ENCODE data around the gene EFCAB11. TPM values are rescaled to one million over a fixed set of nuclear protein-coding genes. Genes with fewer than 3 reads are reported as not detected.

The EFCAB11 gene
- total RNA-seq, 1 donor from 2014 or later = 1.1 TPM

DNA sequence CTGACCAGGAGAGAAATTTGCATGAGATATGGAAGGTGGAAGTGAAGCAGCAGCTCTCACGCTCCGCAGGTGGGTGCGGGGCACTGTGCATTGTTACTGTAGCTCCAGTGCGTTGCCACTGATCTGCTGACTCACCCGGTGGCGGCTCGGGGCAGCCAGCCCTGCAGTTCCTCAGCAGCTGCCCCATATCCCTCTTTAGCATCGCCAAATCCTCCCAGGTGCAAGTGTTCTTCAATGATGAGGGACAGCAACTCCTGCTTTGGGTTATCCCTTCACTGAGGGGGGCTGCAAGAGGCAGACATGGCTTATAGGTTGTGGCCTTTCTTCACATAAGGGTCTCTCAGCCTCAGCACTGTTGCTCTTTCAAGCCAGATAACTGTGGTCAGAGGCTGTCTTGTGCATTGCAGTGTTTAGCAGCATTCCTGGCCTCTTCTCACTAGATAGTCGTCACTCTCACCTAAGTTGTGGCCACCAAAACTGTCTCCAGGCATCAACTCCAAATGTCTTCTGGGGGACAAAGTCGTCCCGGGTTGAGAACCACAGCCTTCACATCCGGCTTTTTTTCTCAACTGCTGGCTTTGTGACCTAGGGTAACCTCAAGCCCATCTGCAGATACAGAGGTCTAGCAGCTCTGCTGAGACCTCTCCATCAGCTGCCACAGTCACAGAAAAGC, 180.8 kb downstream of the EFCAB11 start:
- no peaks in the 10 kb centered on the region for H3K27me3 ChIP-seq (ENCODE audit: control insufficient read depth, insufficient read depth, low read length)
- H3K36me3 ChIP-seq (ENCODE audit: control insufficient read depth, insufficient read depth, low read length) = no peaks in the 10 kb centered on the region
- H3K4me3 ChIP-seq (ENCODE audit: low read depth, low read length) = no peak overlapping the region
- FAIRE-seq (no peak), DNase-seq (ENCODE audit: low read depth) (peak; percentile 39)
- TF ChIP-seq, protein P1, sequence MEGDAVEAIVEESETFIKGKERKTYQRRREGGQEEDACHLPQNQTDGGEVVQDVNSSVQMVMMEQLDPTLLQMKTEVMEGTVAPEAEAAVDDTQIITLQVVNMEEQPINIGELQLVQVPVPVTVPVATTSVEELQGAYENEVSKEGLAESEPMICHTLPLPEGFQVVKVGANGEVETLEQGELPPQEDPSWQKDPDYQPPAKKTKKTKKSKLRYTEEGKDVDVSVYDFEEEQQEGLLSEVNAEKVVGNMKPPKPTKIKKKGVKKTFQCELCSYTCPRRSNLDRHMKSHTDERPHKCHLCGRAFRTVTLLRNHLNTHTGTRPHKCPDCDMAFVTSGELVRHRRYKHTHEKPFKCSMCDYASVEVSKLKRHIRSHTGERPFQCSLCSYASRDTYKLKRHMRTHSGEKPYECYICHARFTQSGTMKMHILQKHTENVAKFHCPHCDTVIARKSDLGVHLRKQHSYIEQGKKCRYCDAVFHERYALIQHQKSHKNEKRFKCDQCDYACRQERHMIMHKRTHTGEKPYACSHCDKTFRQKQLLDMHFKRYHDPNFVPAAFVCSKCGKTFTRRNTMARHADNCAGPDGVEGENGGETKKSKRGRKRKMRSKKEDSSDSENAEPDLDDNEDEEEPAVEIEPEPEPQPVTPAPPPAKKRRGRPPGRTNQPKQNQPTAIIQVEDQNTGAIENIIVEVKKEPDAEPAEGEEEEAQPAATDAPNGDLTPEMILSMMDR (IDR thresholded peaks at IDR 0.05; ENCODE audit: insufficient read depth, low read length, severe bottlenecking) = no peak

DNA sequence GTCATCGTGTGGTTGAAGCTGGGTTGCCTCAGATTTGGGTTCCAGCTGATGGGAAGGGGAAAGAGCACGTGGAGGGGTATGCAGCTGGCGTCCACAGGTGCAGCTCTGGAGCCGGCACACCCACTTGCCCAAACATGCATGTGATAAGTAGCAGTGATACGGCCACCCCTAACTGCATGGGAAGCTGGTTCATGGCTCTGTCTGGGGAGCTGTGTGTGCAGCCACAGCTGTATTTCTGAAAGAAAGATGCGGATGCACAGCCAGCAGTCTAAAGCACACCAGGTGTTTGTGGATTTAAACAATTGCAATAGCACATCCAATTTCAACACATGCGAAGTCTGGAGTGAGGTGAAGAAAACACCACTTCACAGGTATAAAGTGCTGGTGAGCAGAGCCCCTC, 181.4 kb downstream of the EFCAB11 start:
- TF ChIP-seq, protein P1 (IDR thresholded peaks at IDR 0.05; ENCODE audit: insufficient read depth, low read length, severe bottlenecking) = no peak
- Histone ChIP-seq H3K4me3 (ENCODE audit: low read depth, low read length) (no peak overlapping the region), H3K36me3 (ENCODE audit: control insufficient read depth, insufficient read depth, low read length) (no peaks in the 10 kb centered on the region), H3K27me3 (ENCODE audit: control insufficient read depth, insufficient read depth, low read length) (no peaks in the 10 kb centered on the region)
- no peak for DNase-seq (ENCODE audit: low read depth)
- FAIRE-seq = no peak

DNA sequence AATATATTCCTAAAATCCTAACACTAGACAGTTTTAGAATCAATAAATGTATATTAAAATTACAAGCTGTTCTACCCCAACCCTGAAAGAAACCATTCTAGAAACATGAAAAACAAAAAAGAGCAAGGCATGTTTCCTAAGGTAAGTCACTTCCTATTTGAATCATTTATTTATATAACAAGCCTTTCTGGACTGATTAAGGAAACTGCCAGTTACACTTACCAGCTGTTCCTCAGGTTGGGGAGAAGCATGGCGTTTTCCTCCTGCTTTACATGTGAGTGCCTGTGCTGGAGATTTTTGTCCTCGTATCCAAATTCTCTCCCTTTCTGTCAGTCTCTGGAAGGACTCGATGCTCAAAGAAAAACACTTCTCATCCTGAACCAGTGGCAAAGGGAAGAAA, 183.3 kb downstream of the EFCAB11 start:
- TF ChIP-seq, protein P1 (IDR thresholded peaks at IDR 0.05; ENCODE audit: insufficient read depth, low read length, severe bottlenecking) = no peak
- no peaks in the 10 kb centered on the region for H3K27me3 ChIP-seq (ENCODE audit: control insufficient read depth, insufficient read depth, low read length)
- no peaks in the 10 kb centered on the region for H3K36me3 ChIP-seq (ENCODE audit: control insufficient read depth, insufficient read depth, low read length)
- H3K4me3 ChIP-seq (ENCODE audit: low read depth, low read length) = no peak overlapping the region
- DNase-seq (ENCODE audit: low read depth) = peak; percentile 41
- FAIRE-seq = no peak

DNA sequence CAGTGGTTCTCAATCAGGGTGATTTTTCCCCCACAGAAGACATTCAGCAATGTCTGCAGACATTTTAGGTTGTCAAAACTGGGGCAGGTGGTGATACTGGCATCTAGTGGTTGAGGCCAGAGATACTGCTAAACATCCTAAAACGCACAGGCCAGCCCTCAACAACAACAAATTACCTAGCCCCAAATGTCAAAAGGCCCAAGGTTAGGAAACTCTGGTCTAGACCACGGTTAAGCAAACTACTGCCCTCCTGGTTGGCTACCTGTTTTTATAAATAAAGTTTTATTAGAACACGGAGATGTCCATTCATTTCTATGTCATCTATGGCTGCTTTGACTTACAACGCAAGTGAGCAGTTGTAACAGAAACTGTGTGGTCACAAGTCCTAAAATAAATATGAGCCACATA, 186.7 kb downstream of the EFCAB11 start:
- H3K4me3 ChIP-seq (ENCODE audit: low read depth, low read length) = no peak overlapping the region
- FAIRE-seq (no peak), DNase-seq (ENCODE audit: low read depth) (peak; percentile 50)
- H3K36me3 ChIP-seq (ENCODE audit: control insufficient read depth, insufficient read depth, low read length) = no peaks in the 10 kb centered on the region
- H3K27me3 ChIP-seq (ENCODE audit: control insufficient read depth, insufficient read depth, low read length) = no peaks in the 10 kb centered on the region
- TF ChIP-seq, protein P1 (IDR thresholded peaks at IDR 0.05; ENCODE audit: insufficient read depth, low read length, severe bottlenecking) = peak; percentile 77

DNA sequence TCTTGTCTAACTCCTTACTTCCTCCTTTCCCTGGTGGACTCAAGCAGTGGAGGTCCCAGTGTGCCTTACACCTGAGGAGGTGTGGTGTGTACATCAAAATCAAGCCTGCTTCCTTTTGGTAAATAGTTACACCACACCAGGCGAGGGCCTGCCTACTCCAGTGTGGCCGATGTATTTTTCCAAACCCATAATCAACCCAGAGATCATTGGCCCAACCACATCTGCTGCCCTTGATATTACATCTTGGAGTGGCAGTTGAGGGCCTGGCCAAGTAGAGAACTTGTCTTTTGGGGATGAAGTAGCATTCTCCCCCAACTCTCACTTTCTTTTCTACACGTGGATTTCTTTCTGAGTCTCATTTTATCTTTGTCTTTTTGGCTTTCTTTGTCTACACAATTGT, 187.4 kb downstream of the EFCAB11 start:
- H3K36me3 ChIP-seq (ENCODE audit: control insufficient read depth, insufficient read depth, low read length) = no peaks in the 10 kb centered on the region
- no peak overlapping the region for H3K4me3 ChIP-seq (ENCODE audit: low read depth, low read length)
- H3K27me3 ChIP-seq (ENCODE audit: control insufficient read depth, insufficient read depth, low read length) = no peaks in the 10 kb centered on the region
- FAIRE-seq (no peak), DNase-seq (ENCODE audit: low read depth) (no peak)
- TF ChIP-seq, protein P1 (IDR thresholded peaks at IDR 0.05; ENCODE audit: insufficient read depth, low read length, severe bottlenecking) = no peak

DNA sequence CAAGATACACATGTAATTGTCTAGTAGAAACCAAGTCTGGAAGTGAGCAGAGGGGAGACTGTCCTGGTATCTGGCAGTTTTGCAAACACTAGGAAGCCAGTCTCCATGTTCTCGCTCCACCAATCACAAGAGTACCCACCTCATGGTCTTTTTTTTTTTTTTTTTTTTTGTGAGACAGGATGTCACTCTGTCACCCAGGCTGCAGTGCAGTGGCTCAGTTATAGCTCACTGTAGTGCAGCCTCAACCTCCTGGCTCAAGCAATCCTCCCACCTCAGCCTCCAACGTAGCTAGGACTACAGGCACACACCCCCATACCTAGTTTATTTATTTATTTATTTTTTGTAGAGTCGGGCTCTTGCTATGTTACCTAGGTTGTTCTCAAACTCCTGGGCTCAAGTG, 189.2 kb downstream of the EFCAB11 start:
- no peaks in the 10 kb centered on the region for H3K27me3 ChIP-seq (ENCODE audit: control insufficient read depth, insufficient read depth, low read length)
- TF ChIP-seq, protein P1 (IDR thresholded peaks at IDR 0.05; ENCODE audit: insufficient read depth, low read length, severe bottlenecking) = no peak
- no peak overlapping the region for H3K4me3 ChIP-seq (ENCODE audit: low read depth, low read length)
- FAIRE-seq (no peak), DNase-seq (ENCODE audit: low read depth) (no peak)
- H3K36me3 ChIP-seq (ENCODE audit: control insufficient read depth, insufficient read depth, low read length) = no peaks in the 10 kb centered on the region

Data from bronchial epithelial cell (primary cell).